Bronchial epithelial cell (primary cell): ENCODE results near the gene FAM53A. TPM values are rescaled to one million over a fixed set of nuclear protein-coding genes. Genes with fewer than 3 reads are reported as not detected.
A peak's percentile ranks its signal among the peaks of the same experiment; 100 is the strongest.
"Not testable (repeated sequence)": the region's sequence is repeated elsewhere in the genome, so short reads cannot be mapped to it uniquely, and the experiment has no call there.

Source experiments
- DNase-seq: peaks from one replicate; pipeline ENCODE4 v3.0.0-alpha.2; 2010; ENCODE audit warnings: low read depth
- FAIRE-seq: peaks from 2 replicates; lab custom pipeline; 2011; peaks lifted over from hg19 to GRCh38; lab: Jason Lieb, UNC
- H3K27me3 ChIP-seq: 2 replicates; pipeline ENCODE4 v1.5.1; 2011; ENCODE audit warnings: low read length; ENCODE audit not compliant: control insufficient read depth, insufficient read depth
- H3K36me3 ChIP-seq: 2 replicates; pipeline ENCODE4 v1.5.1; 2011; ENCODE audit warnings: low read length; ENCODE audit not compliant: control insufficient read depth, insufficient read depth
- H3K4me3 ChIP-seq: 2 replicates; pipeline ENCODE4 v1.5.1; 2011; ENCODE audit warnings: mild to moderate bottlenecking, low read depth, low read length, control low read depth
- CTCF ChIP-seq: IDR thresholded peaks from 2 replicates; pipeline ENCODE4 v1.5.1; 2011; ENCODE audit warnings: mild to moderate bottlenecking, moderate library complexity, low read length, control low read depth, inconsistent platforms; ENCODE audit not compliant: insufficient read depth, severe bottlenecking
- total RNA-seq: library from RNA; depleted of rRNA; stranded (reverse); fragments of >200 nt; gene quantifications from 2 replicates; pipeline ENCODE4 v1.2.1, GENCODE V29; 2014

FAM53A gene
- total RNA-seq, 1 donor from 2014 or later = 0.79 TPM

DNA sequence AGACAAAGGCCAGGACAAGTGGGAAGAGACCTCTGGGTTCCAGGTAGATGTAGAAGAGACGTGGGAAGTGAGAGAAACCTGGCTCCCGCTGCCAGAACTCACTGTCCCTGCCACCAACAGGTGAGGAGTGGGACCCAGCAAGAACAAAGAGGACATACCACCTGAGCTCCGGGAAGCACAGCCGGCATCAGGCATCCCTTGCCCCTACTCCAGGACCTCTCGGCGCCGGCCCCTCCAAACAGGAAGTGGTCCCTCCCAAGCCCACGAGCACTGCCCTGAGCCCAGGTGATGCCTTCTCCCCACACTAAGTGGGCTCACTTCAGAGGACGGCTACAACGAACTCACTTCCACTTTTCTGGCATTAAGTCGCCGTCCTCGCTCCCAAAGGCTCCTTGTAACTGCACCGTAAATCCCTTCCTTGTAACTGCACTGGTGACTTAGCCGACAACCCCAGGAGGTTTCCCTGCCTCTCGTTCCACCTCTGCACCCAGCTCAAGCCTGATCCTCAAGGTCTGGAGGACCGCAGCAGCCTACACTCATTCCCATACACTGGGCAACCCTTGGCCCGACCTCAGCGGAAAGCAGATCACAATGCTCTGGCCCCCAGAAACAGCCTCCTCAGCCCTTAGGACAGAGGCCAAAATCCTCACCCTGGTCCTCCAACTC is 8.8 kb downstream of the FAM53A start:
- H3K27me3 ChIP-seq = no peaks in the 10 kb centered on the region
- DNase-seq (no peak), FAIRE-seq (no peak)
- no peaks in the 10 kb centered on the region for H3K36me3 ChIP-seq
- TF ChIP-seq CTCF = no peak
- H3K4me3 ChIP-seq = no peak overlapping the region

- FAIRE-seq = no peak
- H3K27me3 ChIP-seq = no peaks in the 10 kb centered on the region
- H3K4me3 ChIP-seq = no peak overlapping the region
- DNase-seq = no peak
- no peaks in the 10 kb centered on the region for H3K36me3 ChIP-seq
- no peak for TF ChIP-seq CTCF
These were observed 9.4 kb downstream of the FAM53A start for GRCh38 chr4:1674682-1675081.

DNA sequence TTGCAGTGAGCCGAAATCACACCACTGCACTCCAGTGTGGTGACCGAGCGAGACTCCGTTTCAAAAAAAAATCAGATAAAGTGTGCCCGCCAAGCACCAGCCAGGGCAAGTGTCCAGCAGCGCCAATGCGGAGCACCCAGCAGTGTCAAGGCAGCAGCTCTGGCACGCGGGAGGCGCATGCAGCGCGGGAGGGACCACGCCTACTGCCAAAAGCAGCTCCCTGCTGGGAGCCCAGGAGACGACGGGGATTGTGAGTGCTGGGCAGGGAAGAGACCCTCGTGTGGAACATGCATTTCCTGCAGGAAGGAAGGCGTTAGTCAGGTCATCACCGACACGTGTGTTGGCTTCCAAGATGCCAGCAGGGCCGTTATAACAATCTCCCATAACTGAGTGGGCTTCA is 10.4 kb downstream of the FAM53A start:
- DNase-seq (no peak), FAIRE-seq (peak; percentile 64)
- Histone ChIP-seq H3K36me3 (no peaks in the 10 kb centered on the region), H3K4me3 (no peak overlapping the region), H3K27me3 (no peaks in the 10 kb centered on the region)
- no peak for TF ChIP-seq CTCF

DNA sequence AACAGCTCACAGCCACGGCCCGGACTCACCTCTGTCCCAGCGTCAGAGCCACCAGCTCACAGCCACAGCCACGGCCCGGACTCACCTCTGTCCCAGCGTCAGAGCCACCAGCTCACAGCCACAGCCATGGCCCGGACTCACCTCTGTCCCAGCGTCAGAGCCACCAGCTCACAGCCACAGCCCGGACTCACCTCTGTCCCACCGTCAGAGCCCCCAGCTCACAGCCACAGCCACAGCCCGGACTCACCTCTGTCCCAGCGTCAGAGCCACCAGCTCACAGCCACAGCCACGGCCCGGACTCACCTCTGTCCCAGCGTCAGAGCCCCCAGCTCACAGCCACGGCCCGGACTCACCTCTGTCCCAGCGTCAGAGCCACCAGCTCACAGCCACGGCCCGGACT is 13.1 kb downstream of the FAM53A start:
- not testable (repeated sequence) for FAIRE-seq, H3K4me3 ChIP-seq, H3K36me3 ChIP-seq, DNase-seq, H3K27me3 ChIP-seq

GRCh38 chr4:1670279-1670678 is 13.8 kb downstream of the FAM53A start:
- DNase-seq (no peak), FAIRE-seq (no peak)
- no peak overlapping the region for H3K4me3 ChIP-seq
- no peaks in the 10 kb centered on the region for H3K27me3 ChIP-seq
- no peaks in the 10 kb centered on the region for H3K36me3 ChIP-seq
- no peak for TF ChIP-seq CTCF

DNA sequence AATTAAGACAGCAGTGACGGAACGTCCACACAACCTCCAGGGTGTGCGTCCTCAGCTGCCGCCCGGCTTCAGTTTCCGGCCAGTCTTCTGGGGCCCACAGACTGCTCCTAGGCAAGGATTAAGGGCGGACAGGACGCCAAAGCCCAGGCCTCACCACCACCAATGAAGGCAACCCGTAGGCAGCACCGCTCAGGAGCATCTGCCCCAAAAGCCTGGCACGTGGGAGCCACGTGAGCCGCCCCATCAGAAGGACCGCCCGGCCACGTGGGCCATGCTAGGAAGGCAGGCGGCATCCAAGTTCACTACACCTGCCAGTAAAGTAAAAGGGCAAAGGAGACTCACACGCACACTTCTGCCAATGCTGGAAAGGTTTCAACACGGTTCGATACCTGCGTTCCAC is 14.3 kb downstream of the FAM53A start:
- no peaks in the 10 kb centered on the region for H3K36me3 ChIP-seq
- H3K27me3 ChIP-seq = no peaks in the 10 kb centered on the region
- no peak overlapping the region for H3K4me3 ChIP-seq
- FAIRE-seq = no peak
- DNase-seq = no peak
- no peak for TF ChIP-seq CTCF
